Measurements from ENCODE around the gene NPAS1. TPM values are rescaled to one million over a fixed set of nuclear protein-coding genes. Genes with fewer than 3 reads are reported as not detected.
A peak's percentile ranks its signal among the peaks of the same experiment; 100 is the strongest.

NPAS1 gene
- total and polyA plus RNA-seq, 2 of the 13 experiments (the other 11 are each of a cell fraction or from before 2014, with no cell fraction given): 0.35 to 2.9 TPM

GRCh38 chr19:46984077-46985010, 35.3 kb upstream of the NPAS1 start (continued):
- peak; percentile 93 for TF ChIP-seq FOXP4 (CRISPR knock-in tag; IDR thresholded peaks at IDR 0.05)
- TF ChIP-seq STAT5B (CRISPR knock-in tag; IDR thresholded peaks at IDR 0.05): no peak
- TF ChIP-seq WIZ (CRISPR knock-in tag; IDR thresholded peaks at IDR 0.05): no peak
- peak; percentile 42; the same call in 1 of the 2 replicates for TF ChIP-seq ZNF678 (CRISPR knock-in tag; IDR thresholded peaks at IDR 0.05)
- no peak for TF ChIP-seq ZNF576 (CRISPR knock-in tag; IDR thresholded peaks at IDR 0.05)
- TF ChIP-seq TFAP4 (IDR thresholded peaks at IDR 0.05; ENCODE audit: borderline replicate concordance, low read depth): peak; percentile 98
- TF ChIP-seq ZFP41 (CRISPR knock-in tag; IDR thresholded peaks at IDR 0.05; ENCODE audit: borderline replicate concordance): no peak
- TF ChIP-seq RFX1 (IDR thresholded peaks at IDR 0.05): no peak
- no peak for TF ChIP-seq GZF1 (CRISPR knock-in tag; IDR thresholded peaks at IDR 0.05)
- TF ChIP-seq GRHL1 (CRISPR knock-in tag; conservative IDR thresholded peaks at IDR 0.05): no peak
- no peak for TF ChIP-seq ZNF713 (CRISPR knock-in tag; IDR thresholded peaks at IDR 0.05)
- peak; percentile 67; the same call in 1 of the 2 replicates for TF ChIP-seq ZBED4 (CRISPR knock-in tag; IDR thresholded peaks at IDR 0.05; ENCODE audit: borderline replicate concordance)
- TF ChIP-seq SATB2 (CRISPR knock-in tag; IDR thresholded peaks at IDR 0.05): no peak; the same call in 1 of the 2 replicates
- TF ChIP-seq TEF (CRISPR knock-in tag; IDR thresholded peaks at IDR 0.05): no peak; the same call in 1 of the 2 replicates
- no peak for TF ChIP-seq CREBL2 (CRISPR knock-in tag; IDR thresholded peaks at IDR 0.05; ENCODE audit: borderline replicate concordance)
- TF ChIP-seq MXD1 (CRISPR knock-in tag; IDR thresholded peaks at IDR 0.05): peak; percentile 38; the same call in 1 of the 2 replicates
- peak; percentile 95 for TF ChIP-seq GATAD2A (CRISPR knock-in tag; IDR thresholded peaks at IDR 0.05)
- no peak for TF ChIP-seq ZNF251 (CRISPR knock-in tag; IDR thresholded peaks at IDR 0.05)
